DMS53 (cell line): ENCODE results near the gene COL6A5.
A peak's percentile ranks its signal among the peaks of the same experiment; 100 is the strongest.

Experiments used
- DNase-seq: peaks from one replicate; lab custom pipeline; 2025; lab: John Stamatoyannopoulos, UW

COL6A5 gene

GRCh38 chr3:130519754-130520153 lies 174.3 kb downstream of the COL6A5 start:
- no peak for DNase-seq

GRCh38 chr3:130522399-130522798 lies 176.9 kb downstream of the COL6A5 start:
- DNase-seq = no peak

DNA sequence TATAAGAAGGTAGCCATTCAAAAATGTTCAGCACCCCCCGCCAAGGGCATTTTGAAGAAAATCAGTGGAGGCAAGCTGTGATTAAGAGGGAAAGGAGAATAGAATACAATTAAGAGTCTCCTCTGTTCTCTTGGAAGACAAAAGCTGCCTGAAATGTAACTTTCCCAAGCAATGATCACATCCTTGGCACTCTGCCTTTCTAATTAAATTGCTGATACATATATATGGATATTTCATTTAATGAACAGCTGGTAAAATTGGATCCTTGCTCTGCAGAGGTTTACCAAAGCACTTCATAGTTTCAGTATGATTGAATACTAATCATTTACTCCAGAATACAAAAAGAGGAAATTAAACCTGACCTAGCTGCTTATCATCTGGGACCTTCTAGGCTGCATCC lies 182.0 kb downstream of the COL6A5 start:
- no peak for DNase-seq

- no peak for DNase-seq
Measured at GRCh38 chr3:130528120-130528519, 182.6 kb downstream of the COL6A5 start.

GRCh38 chr3:130529486-130530215 lies 184.2 kb downstream of the COL6A5 start:
- DNase-seq = peak; percentile 79

DNA sequence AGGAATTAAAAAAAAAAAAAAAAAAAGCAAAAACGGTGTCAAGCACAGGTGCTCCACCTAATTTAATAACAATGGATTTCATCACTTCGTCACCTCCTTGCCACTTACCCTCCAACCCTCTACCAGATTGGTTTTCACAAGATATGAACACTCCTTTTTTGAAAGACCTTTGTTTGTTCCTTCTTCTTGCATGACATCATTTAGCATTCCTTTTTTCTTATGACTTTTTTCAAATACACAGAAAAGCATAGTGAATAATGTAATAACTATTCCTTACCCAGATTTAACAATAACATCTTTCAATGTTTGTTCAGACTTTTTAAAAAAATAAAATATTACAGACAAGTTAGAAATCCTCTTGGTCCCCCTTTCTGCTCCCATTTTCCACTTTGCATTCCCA lies 187.8 kb downstream of the COL6A5 start:
- no peak for DNase-seq
